Mucosa of gallbladder (tissue), 1 donor: Measurements from ENCODE around the gene BICD2. TPM values are rescaled to one million over a fixed set of nuclear protein-coding genes. Genes with fewer than 3 reads are reported as not detected.
"Not testable (repeated sequence)": the region's sequence is repeated elsewhere in the genome, so short reads cannot be mapped to it uniquely, and the experiment has no call there.

Source experiments
- DNase-seq: peaks from one replicate; pipeline ENCODE4 v3.0.0-alpha.2; 2020; ENCODE audit warnings: low spot score
- total RNA-seq: library from RNA; stranded (reverse); gene quantifications from one replicate; pipeline ENCODE4 v1.2.1, GENCODE V29; 2021
- donor health status: DM: no; HTN: no; CAD: no.

BICD2 gene
- total RNA-seq, 1 donor from 2014 or later = 26.9 TPM

GRCh38 chr9:92770360-92770995 is 5.8 kb upstream of the BICD2 start:
- DNase-seq = no peak

GRCh38 chr9:92769990-92770359 is 5.3 kb upstream of the BICD2 start:
- no peak for DNase-seq

- no peak for DNase-seq
Measured at GRCh38 chr9:92769286-92769685, 4.7 kb upstream of the BICD2 start.

GRCh38 chr9:92768816-92769215 is 4.2 kb upstream of the BICD2 start:
- not testable (repeated sequence) for DNase-seq

GRCh38 chr9:92767066-92768054 is 2.7 kb upstream of the BICD2 start:
- DNase-seq = no peak

GRCh38 chr9:92764988-92765936 is 629 bp upstream of the BICD2 start:
- DNase-seq = peak; percentile 97

GRCh38 chr9:92763721-92764380 is 782 bp downstream of the BICD2 start:
- DNase-seq = no peak

- no peak for DNase-seq
Measured at GRCh38 chr9:92762781-92763708, 1.6 kb downstream of the BICD2 start.

- no peak for DNase-seq
Measured at GRCh38 chr9:92762196-92762595, 2.4 kb downstream of the BICD2 start.

- DNase-seq = no peak
Measured at GRCh38 chr9:92761686-92762085, 2.9 kb downstream of the BICD2 start.

- DNase-seq = no peak
Measured at GRCh38 chr9:92760494-92760893, 4.1 kb downstream of the BICD2 start.

GRCh38 chr9:92760070-92760469 is 4.6 kb downstream of the BICD2 start:
- DNase-seq = peak; percentile 73

GRCh38 chr9:92759446-92759845 is 5.2 kb downstream of the BICD2 start:
- DNase-seq = no peak

GRCh38 chr9:92756792-92757191 is 7.8 kb downstream of the BICD2 start:
- DNase-seq = no peak

GRCh38 chr9:92754091-92754745 is 10.4 kb downstream of the BICD2 start:
- no peak for DNase-seq

- no peak for DNase-seq
Measured at GRCh38 chr9:92752812-92753404, 11.7 kb downstream of the BICD2 start.

- DNase-seq = no peak
Measured at GRCh38 chr9:92749934-92750315, 14.7 kb downstream of the BICD2 start.

GRCh38 chr9:92749071-92749933 is 15.3 kb downstream of the BICD2 start:
- no peak for DNase-seq

- DNase-seq = no peak
Measured at GRCh38 chr9:92748233-92748497, 16.5 kb downstream of the BICD2 start.
